HepG2 (cell line): ENCODE data around the gene SYP. TPM values are rescaled to one million over a fixed set of nuclear protein-coding genes. Genes with fewer than 3 reads are reported as not detected.

ENCODE experiments used
- ATAC-seq: fragments of 200-7000 bp; cut with Tn5 transposase; 3 replicates; pipeline ENCODE4 v1.9.1; 2020; ENCODE audit warnings: mild to moderate bottlenecking, moderate library complexity
- BruUV-seq: library from RNA; stranded (reverse); fragments of 400-500 nt; replicated peaks from 2 replicates; lab custom pipeline; 2021; lab: Mats Ljungman, UMichigan
- CTCF ChIA-PET: fragments of 300-600 bp; formaldehyde crosslinking; extraction: SDS; loops from one replicate; lab custom pipeline; 2021; ENCODE audit warnings: low total read pairs, inconsistent platforms, low intra/inter-chr PET ratio; lab: Yijun Ruan, JAX
- POLR2A ChIA-PET: fragments of 350-600 bp; sonication (Branson Sonifier 250); formaldehyde crosslinking; loops from one replicate; lab custom pipeline; 2020; ENCODE audit warnings: antibody characterized with exemption, inconsistent platforms; lab: Yijun Ruan, JAX
- DNase-seq: peaks from one replicate; pipeline ENCODE4 v3.0.0-alpha.2; 2015; ENCODE audit warnings: low spot score
- FAIRE-seq: peaks from 3 replicates; lab custom pipeline; 2011; peaks lifted over from hg19 to GRCh38; lab: Jason Lieb, UNC
- H2AFZ ChIP-seq: one replicate; pipeline ENCODE4 v1.6.1; 2011; ENCODE audit warnings: low read length, inconsistent platforms
- H3K27ac ChIP-seq: fragments of 300-600 bp; 3 replicates; pipeline ENCODE4 v1.8.0; 2011; ENCODE audit warnings: mixed run types, mild to moderate bottlenecking, mixed read lengths, low read length, inconsistent platforms; ENCODE audit not compliant: insufficient read depth; ENCODE audit errors: extremely low read length
- H3K27me3 ChIP-seq, 2 experiments: fragments of 200-600 bp in 1 of 2; 2 replicates in 1 of 2; 3 replicates in 1 of 2; pipeline versions ENCODE4 v1.6.0 to v1.8.0; 2011; ENCODE audit warnings: low read length in 2 of 2, mild to moderate bottlenecking in 2 of 2, moderate library complexity in 2 of 2, inconsistent platforms in 1 of 2; ENCODE audit not compliant: insufficient read depth in 2 of 2, control insufficient read depth in 1 of 2
- H3K36me3 ChIP-seq, 2 experiments: fragments of 200-600 bp in 1 of 2; replicated peaks in 1 of 2; 2 replicates in 1 of 2; 3 replicates in 1 of 2; pipeline versions ENCODE4 v1.5.1 to v1.8.0; 2011; ENCODE audit warnings: low read length in 2 of 2, inconsistent platforms in 1 of 2; ENCODE audit not compliant: insufficient read depth in 2 of 2, control insufficient read depth in 1 of 2
- H3K4me1 ChIP-seq: 2 replicates; pipeline ENCODE4 v1.5.1; 2012; ENCODE audit warnings: low read length, inconsistent platforms; ENCODE audit not compliant: insufficient read depth
- H3K4me2 ChIP-seq: 2 replicates; pipeline ENCODE4 v1.6.0; 2011; ENCODE audit warnings: low read depth, low read length, inconsistent platforms
- H3K4me3 ChIP-seq, 3 experiments: fragments of 200-600 bp in 1 of 3; sonication (generic), shearing (Covaris generic) in 1 of 3; replicated peaks in 1 of 3; 2 replicates each; pipeline ENCODE4 v1.5.1; 2011 to 2016; ENCODE audit warnings: low read length in 3 of 3, inconsistent platforms in 2 of 3, low read depth in 2 of 3, mild to moderate bottlenecking in 2 of 3, control low read depth in 1 of 3, mixed read lengths in 1 of 3; ENCODE audit not compliant: insufficient read depth in 1 of 3
- H3K79me2 ChIP-seq: one replicate; pipeline ENCODE4 v1.6.1; 2011; ENCODE audit warnings: low read length, inconsistent platforms; ENCODE audit not compliant: insufficient read depth
- H3K9ac ChIP-seq: 2 replicates; pipeline ENCODE4 v1.6.0; 2011; ENCODE audit warnings: mild to moderate bottlenecking, low read depth, low read length, inconsistent platforms; ENCODE audit not compliant: insufficient read depth
- H3K9me3 ChIP-seq: 2 replicates; pipeline ENCODE4 v1.5.1; 2012; ENCODE audit warnings: mild to moderate bottlenecking, low read length
- H4K20me1 ChIP-seq: 2 replicates; pipeline ENCODE4 v1.6.0; 2011; ENCODE audit warnings: inconsistent platforms, mild to moderate bottlenecking, low read length, moderate library complexity; ENCODE audit not compliant: insufficient read depth
- CREB1 ChIP-seq, 2 experiments: fragments of 450-650 bp in 1 of 2; IDR thresholded peaks; 2 replicates each; pipeline ENCODE4 v1.6.1; 2016 to 2017; ENCODE audit warnings: control low read depth in 1 of 2, mild to moderate bottlenecking in 1 of 2, missing compliant biosample characterization in 1 of 2, missing genetic modification characterization in 1 of 2
- EP300 ChIP-seq, 3 experiments: sonication (generic) in 1 of 3; formaldehyde crosslinking in 1 of 3; IDR thresholded peaks; 2 replicates each; pipeline versions ENCODE4 v1.5.1 to v1.6.1; 2011 to 2020; ENCODE audit warnings: low read depth in 2 of 3, low read length in 2 of 3, borderline replicate concordance in 1 of 3, improper control_type of control experiment in 1 of 3, mild to moderate bottlenecking in 1 of 3, missing genetic modification reagents in 1 of 3, moderate library complexity in 1 of 3
- HIC2 ChIP-seq: sonication (generic); formaldehyde crosslinking; IDR thresholded peaks from 2 replicates; pipeline ENCODE4 v1.9.0; 2022; ENCODE audit warnings: low read depth, missing genetic modification reagents
- HNF4A ChIP-seq: sonication (generic); formaldehyde crosslinking; IDR thresholded peaks from 2 replicates; pipeline ENCODE4 v1.4.0; 2020; ENCODE audit warnings: missing genetic modification reagents
- WGBS: methylation state at CpG from one replicate; pipeline ENCODE4 v1.1.6; 2017; ENCODE audit warnings: low lambda C conversion rate; 5-methylcytosine and 5-hydroxymethylcytosine counted together
- in situ Hi-C: cut with HindIII; loops from 2 replicates; pipeline ENCODE4 v1.10.0; 2017; ENCODE audit warnings: low pct_unique_long_range_greater_than_20kb; ENCODE audit not compliant: extremely low pct_ligation_motif_present
- intact Hi-C: fragments of 100-400 bp; cut with micrococcal nuclease; formaldehyde crosslinking; loops from one replicate; pipeline ENCODE4 v1.10.0; 2022; ENCODE audit not compliant: unreplicated experiment
- polyA plus RNA-seq, 8 experiments: library from polyadenylated mRNA; depleted of rRNA in 3 of 8; stranded (reverse) in 7 of 8; unstranded in 1 of 8; fragments of >200 nt; fragmentation: Illumina TruSeq in 4 of 8; extraction: Trizol in 4 of 8; gene quantifications; 2 replicates each; pipeline versions ENCODE4 v1.2.1 to v1.2.3, GENCODE V29; 2011 to 2016; ENCODE audit warnings: low read depth in 4 of 8, missing spikeins in 1 of 8, mixed read lengths in 1 of 8; ENCODE audit not compliant: insufficient read depth in 1 of 8
- total RNA-seq, 5 experiments: library from RNA; depleted of rRNA; stranded (reverse); fragments of >200 nt; fragmentation: Illumina TruSeq; extraction: Trizol; gene quantifications; 2 replicates each; pipeline ENCODE4 v1.2.3, GENCODE V29; 2016; ENCODE audit warnings: low read depth in 1 of 5
- TF ChIP-seq, protein P1 (sequence below): sonication (generic); formaldehyde crosslinking; conservative IDR thresholded peaks from 2 replicates; pipeline ENCODE4 v1.4.0; 2020; ENCODE audit warnings: mild to moderate bottlenecking, missing genetic modification reagents, moderate library complexity

The SYP gene
- total and polyA plus RNA-seq, 2 of the 13 experiments (the other 11 are each of a cell fraction or from before 2014, with no cell fraction given) = 2.0 to 2.5 TPM

DNA sequence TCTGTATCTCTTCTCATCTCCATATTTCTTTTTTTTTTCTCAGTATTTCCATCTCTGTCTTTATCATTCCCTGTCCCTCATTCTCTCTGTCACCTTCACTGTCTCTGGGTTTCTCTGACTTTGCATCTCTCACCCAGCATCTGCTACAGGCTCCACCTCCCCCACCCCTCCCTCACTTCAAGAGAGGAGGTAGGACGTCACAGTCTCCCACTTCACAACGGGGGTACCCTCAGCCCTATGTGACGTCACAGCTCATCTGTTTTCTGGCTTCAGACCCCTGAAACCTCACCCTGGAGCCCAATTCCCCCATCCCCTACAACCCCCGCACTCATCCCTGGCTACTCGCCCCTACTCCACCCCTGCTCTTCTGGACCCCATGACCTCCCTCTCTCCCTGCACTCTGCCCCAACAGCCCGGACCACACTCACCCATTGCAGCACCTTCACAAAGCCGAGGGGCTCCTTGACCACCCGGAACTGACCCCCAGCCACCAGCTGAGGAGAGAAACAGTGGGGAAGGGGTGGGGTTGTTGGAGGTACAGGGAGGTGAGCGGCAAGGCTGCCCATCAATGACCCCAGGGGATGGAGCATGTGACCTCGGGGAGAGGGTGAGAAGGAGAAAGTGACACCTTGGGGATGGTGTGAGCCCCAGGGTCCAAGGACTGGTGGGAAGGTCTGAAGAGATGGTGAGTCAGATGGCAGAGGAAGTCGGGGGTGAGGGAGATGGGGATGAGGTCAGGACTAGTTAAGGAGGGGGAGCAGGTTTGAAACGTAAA lies 1.3 kb downstream of the SYP start:
- no peak for ATAC-seq
- BruUV-seq = no TSS peak
- H3K27me3 ChIP-seq = no peaks in the 10 kb centered on the region
- TF ChIP-seq EP300 (IDR thresholded peaks at IDR 0.05; ENCODE audit: low read depth in 2 of 2, low read length in 2 of 2) (no peak), EP300 (CRISPR knock-in tag; IDR thresholded peaks at IDR 0.05; ENCODE audit: borderline replicate concordance) (no peak), CREB1 (IDR thresholded peaks at IDR 0.05) (peak; percentile 94), CREB1 (CRISPR knock-in tag; IDR thresholded peaks at IDR 0.05) (no peak)
- ChIA-PET CTCF (no interaction called here), POLR2A (no interaction called here)
- in situ Hi-C loops = no loop called here
- no peak for FAIRE-seq
- intact Hi-C loops = no loop called here
- H3K4me2 ChIP-seq = peak overlapping the region; percentile 7; the same call in 1 of the 2 replicates
- peaks cover 52% of the 10 kb centered on the region for H3K4me1 ChIP-seq
- no peaks in the 10 kb centered on the region for H4K20me1 ChIP-seq
- peak overlapping the region in 1 of 3 experiments; percentile 37; a peak in 2 of 6 replicates for H3K4me3 ChIP-seq
- no peak overlapping the region for H2AFZ ChIP-seq
- H3K79me2 ChIP-seq = no peaks in the 10 kb centered on the region
- no peak for DNase-seq
- H3K27ac ChIP-seq = no peak overlapping the region
- H3K9me3 ChIP-seq = no peaks in the 10 kb centered on the region
- no peak overlapping the region for H3K9ac ChIP-seq
- 8% methylated on average over 12 of the region's 12 CpGs for WGBS
- H3K36me3 ChIP-seq = no peaks in the 10 kb centered on the region

DNA sequence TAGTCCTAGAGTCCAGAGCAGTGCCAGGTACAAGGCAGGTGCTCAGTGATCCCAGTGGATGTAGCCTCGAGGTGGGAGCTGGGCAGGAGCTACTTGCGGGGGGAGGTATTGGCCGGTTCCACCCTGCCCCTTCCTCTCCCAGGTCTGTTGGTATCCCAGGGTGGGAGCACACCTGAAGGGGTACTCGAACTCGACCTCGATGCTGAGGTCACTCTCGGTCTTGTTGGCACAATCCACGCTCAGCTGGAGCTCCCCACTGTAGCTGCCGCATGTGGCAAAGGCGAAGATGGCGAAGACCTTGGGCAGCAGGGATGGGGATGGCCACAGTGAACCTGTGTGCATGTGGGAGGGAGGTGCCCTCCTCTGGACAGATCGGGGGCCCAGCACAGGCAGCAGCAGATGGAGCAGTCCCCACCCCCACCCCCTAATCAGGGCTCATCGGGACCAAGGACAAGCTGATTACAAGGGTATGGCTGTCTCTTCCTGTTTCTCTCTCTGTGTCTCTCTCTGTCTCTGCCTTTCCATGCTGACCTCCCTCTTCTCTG lies 2.4 kb downstream of the SYP start:
- Histone ChIP-seq H3K27me3 (no peaks in the 10 kb centered on the region), H3K27ac (no peak overlapping the region), H3K4me2 (peak overlapping the region; percentile 49; the same call in 1 of the 2 replicates), H3K9ac (0 out of 2 replicates have a peak overlapping the region, but pooled peaks have one; percentile 29), H3K4me1 (peaks cover 63% of the 10 kb centered on the region), H4K20me1 (no peaks in the 10 kb centered on the region), H3K79me2 (no peaks in the 10 kb centered on the region), H3K4me3 (no peak overlapping the region), H2AFZ (no peak overlapping the region), H3K36me3 (no peaks in the 10 kb centered on the region), H3K9me3 (no peaks in the 10 kb centered on the region)
- POLR2A ChIA-PET = no interaction called here
- CTCF ChIA-PET = no interaction called here
- 0% methylated on average over 1 of the region's 13 CpGs for WGBS
- no TSS peak for BruUV-seq
- peak; percentile 36 for ATAC-seq
- no peak for FAIRE-seq
- DNase-seq = no peak
- in situ Hi-C loops = no loop called here
- intact Hi-C loops = no loop called here
- TF ChIP-seq HNF4A (CRISPR knock-in tag) (peak; percentile 24), HIC2 (CRISPR knock-in tag) (peak; percentile 21; the same call in 1 of the 2 replicates)
- TF ChIP-seq, protein P1, sequence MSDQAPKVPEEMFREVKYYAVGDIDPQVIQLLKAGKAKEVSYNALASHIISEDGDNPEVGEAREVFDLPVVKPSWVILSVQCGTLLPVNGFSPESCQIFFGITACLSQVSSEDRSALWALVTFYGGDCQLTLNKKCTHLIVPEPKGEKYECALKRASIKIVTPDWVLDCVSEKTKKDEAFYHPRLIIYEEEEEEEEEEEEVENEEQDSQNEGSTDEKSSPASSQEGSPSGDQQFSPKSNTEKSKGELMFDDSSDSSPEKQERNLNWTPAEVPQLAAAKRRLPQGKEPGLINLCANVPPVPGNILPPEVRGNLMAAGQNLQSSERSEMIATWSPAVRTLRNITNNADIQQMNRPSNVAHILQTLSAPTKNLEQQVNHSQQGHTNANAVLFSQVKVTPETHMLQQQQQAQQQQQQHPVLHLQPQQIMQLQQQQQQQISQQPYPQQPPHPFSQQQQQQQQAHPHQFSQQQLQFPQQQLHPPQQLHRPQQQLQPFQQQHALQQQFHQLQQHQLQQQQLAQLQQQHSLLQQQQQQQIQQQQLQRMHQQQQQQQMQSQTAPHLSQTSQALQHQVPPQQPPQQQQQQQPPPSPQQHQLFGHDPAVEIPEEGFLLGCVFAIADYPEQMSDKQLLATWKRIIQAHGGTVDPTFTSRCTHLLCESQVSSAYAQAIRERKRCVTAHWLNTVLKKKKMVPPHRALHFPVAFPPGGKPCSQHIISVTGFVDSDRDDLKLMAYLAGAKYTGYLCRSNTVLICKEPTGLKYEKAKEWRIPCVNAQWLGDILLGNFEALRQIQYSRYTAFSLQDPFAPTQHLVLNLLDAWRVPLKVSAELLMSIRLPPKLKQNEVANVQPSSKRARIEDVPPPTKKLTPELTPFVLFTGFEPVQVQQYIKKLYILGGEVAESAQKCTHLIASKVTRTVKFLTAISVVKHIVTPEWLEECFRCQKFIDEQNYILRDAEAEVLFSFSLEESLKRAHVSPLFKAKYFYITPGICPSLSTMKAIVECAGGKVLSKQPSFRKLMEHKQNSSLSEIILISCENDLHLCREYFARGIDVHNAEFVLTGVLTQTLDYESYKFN = peak; percentile 47; the same call in 1 of the 2 replicates
